Activated CD4-positive, alpha-beta T cell treated with anti-CD3 and anti-CD28 coated beads for 1 hour (primary cell): ENCODE measurements around the gene PRPF19.

Experiments used
- DNase-seq: peaks from one replicate; pipeline ENCODE4 v3.0.0-alpha.2; 2020

PRPF19 gene

GRCh38 chr11:60902625-60903024 lies 3.8 kb downstream of the PRPF19 start:
- DNase-seq: no peak

DNA sequence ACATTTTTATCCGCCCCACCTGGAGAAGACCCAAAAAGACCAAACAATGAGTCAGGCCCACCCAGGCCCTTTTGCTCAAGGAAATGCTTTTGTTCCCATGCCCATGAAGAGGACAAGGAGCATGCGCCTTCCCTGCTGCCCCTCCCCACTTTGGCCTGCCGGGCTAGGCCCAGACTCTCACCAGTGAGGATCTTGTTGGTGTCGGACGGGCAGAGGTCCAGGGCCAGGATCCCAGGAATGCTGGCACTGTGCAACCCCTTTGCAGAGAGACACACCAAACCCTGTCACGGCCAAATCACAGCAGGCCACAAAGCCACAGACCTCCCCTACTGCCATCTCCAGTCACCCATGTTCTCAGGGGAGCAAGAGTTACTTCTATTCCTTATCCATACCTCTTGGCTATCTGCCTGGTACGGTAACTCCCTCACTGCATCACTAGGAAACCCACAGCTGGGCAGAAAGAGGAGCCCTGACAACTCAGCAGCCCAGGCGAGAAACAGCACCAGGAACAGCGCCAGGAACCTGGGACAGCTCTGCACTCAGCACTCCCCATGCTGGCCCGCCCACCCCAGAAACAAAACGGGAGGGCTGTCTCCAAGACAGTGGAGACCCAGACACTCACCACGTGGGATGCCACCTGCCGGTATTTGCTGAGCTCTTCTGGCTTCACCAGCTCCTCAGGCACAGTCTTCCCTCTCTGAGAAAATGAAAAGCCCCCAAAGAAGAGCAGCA lies 5.5 kb downstream of the PRPF19 start:
- DNase-seq: no peak

DNA sequence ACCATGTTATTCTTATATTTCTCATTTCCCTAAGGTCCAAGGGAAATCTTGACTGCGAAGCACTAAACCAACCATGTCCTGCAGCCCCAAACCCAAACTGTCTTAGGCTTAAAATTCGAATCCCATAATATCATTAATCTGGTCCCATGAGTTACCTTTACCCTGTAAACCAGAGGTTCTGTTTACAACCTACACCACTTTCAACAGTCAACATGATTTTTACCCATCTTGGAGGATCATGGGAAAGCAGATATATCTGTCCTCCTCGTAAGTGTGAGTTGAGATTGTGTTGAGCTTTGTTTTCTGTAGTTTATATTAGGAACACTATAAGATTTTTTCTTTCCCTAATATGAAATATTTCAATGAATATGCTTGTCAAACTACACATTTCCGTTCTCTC lies 6.4 kb downstream of the PRPF19 start:
- DNase-seq: no peak

- no peak for DNase-seq
Measured at GRCh38 chr11:60899046-60899936, 7.1 kb downstream of the PRPF19 start.

DNA sequence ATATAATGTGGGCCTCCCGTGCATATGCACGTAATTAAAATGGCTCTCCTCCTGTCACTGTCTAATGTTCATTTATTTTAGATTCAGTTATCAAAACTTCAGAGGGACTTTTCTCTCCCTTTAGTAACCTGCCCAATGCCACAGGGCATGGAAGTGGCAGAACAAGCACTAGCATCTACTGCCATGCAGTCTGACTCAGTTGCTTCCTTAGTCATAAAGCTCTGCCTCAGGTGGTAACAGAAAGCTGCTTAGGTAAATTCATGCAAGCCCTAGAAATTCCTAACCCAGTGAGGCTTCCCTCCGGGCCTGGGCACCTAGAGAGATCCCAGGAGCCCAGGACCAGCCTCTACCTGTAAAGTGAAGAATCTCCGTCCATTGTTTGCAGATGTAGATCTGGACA lies 8.9 kb downstream of the PRPF19 start:
- no peak for DNase-seq

DNA sequence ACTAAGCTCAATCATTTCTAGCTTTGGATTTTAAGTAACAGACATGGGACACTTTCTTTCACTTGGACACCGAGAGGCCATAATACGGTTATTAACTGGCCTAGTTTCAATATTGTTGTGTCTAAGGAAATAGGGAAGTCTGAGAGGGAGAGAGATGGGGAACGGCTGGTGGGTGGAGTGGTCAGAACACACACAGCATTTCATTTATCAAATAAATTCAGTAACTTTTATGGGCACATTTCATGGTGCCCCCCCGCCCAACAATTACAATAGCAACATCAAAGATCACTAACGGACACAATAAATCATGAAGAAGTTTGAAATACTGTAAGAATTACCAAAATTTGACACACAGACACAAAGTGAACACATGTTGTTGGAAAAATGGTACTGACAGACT lies 10.7 kb downstream of the PRPF19 start:
- no peak for DNase-seq

GRCh38 chr11:60891103-60891741 lies 15.2 kb downstream of the PRPF19 start:
- DNase-seq: no peak

GRCh38 chr11:60890696-60891095 lies 15.7 kb downstream of the PRPF19 start:
- DNase-seq: no peak

GRCh38 chr11:60889869-60890311 lies 16.5 kb downstream of the PRPF19 start:
- DNase-seq: no peak

DNA sequence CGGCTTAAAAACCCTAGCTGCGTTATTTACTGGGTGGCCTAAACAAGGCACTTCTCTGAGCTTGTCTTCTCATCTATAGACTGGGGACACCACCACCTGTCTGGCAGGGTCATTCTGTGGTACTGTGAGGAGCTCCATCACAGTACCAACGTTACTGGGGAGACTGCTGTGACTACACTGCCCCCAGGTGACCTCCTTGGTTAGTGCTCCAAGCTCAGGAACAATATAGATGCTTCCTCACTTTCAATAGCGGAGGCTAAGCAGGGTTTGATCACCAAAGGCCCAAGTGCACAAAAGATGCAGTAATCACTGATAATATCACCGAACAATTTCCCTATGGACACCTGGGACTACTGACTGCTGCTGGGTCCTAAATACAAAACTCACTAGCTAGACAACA lies 18.8 kb downstream of the PRPF19 start:
- DNase-seq: no peak

DNA sequence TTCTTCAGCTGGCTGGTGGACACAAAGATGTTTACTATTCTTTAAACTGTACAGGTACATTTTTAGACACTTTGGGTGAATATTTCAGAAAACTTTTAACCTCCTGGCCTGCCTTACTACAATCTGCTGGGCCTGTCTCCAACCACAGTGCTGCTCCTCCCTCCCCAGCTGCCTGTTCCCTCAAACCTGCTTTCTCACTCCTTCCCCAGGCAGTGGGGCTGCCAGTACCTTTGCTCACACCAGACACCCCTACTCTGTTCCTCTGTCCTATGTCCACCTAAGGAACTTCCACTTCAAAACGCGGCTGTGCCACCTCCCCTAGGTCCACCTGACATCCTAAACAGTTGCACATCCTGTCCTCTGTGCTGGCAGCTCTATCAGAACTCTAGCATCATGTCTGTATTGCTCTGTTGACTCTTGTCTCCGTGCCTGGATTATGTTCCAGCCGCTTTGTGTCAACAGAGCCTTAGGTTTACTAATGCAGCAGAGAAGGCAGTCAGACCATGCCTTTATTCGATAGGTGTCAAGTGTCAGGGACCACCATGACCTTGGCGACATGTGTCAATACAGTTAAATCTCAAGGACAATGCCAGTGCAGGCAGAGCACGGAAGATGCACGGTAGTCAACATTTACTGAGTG lies 25.6 kb downstream of the PRPF19 start:
- no peak for DNase-seq

GRCh38 chr11:60879971-60880588 lies 26.3 kb downstream of the PRPF19 start:
- DNase-seq: no peak

GRCh38 chr11:60879104-60879503 lies 27.3 kb downstream of the PRPF19 start:
- no peak for DNase-seq

DNA sequence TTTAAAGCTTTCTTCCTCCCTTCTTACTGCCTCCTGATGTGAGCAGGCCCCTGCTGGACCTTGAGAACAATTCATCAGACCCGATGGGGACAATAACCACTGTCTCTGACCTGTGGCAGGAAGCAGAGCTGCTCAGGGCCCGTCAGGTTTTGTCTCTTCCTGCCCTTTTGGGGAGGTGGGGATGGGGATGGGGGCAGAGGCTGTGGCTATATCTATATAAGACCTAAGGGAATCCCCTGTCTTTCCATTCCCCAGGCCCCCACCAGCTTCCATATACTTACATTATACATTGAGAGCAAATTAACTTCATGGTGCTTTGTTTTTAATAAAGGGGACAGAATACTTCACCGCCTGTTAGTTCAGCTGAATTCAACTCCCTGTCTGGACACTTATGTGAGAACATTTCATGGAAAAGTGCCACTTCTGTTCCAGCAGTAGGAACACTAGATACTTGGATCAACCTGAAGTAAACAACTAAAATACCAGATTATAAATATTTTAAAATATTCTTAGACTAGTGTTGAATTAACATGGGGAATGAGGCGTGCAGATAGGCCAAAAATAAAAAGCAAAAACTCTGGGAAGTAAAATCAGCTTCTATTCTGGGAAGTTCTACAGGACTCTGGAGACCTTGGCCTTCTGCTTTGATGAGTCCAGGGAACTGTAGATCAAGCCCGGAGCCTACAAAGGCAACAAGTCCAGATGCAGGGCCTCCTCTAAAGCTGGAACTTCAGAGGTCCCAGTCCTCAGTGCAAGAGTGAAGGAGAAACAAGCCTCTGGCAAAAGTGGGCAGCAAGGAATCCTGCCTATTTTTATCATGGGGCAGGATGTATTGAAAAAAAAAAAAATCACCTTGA lies 27.9 kb downstream of the PRPF19 start:
- DNase-seq: no peak

GRCh38 chr11:60876168-60876485 lies 30.3 kb downstream of the PRPF19 start:
- DNase-seq: no peak

- DNase-seq: no peak
Measured at GRCh38 chr11:60875366-60876167, 30.8 kb downstream of the PRPF19 start.

GRCh38 chr11:60874421-60875365 lies 31.7 kb downstream of the PRPF19 start:
- no peak for DNase-seq

DNA sequence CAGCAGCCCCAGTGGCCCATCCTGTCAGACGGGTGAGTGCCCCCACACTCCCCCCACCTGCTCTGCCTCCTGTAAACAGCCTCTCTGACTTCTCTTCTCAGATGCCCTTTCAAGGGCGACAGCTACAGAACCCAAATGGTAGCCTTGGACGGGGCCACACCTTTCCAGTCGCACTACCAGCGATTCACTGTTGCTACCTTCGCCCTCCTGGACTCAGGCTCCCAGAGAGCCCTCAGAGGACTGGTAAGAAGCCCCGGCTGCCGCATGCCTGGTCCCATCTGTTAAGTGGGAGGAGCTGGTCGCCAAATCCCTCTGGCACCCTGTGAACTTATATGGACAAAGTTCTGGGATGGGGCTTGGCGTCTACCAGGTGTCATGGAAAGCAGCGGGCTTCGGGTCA lies 32.9 kb downstream of the PRPF19 start:
- no peak for DNase-seq

DNA sequence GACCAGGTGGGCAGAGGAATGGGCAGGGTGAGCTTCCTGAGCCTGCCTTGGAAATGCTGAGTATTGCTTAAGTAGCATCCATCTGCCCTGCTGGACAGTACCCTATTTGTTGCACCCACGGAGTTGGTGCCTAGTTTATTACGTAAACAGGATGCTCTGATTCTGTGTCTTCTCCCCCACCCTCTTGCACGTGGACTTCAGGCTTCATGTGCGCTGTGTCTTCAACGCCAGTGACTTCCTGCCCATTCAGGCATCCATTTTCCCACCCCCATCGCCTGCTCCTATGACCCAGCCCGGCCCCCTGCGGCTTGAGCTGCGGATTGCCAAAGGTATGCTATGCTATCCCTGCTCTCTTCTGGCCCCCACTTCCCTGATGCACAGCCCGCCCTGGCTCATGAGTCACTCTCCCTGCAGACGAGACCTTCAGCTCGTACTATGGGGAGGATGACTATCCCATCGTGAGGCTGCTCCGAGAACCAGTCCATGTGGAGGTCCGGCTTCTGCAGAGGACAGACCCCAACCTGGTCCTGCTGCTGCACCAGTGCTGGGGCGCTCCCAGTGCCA lies 33.3 kb downstream of the PRPF19 start:
- no peak for DNase-seq
